ENCODE data around the gene ABCC2.

DNA sequence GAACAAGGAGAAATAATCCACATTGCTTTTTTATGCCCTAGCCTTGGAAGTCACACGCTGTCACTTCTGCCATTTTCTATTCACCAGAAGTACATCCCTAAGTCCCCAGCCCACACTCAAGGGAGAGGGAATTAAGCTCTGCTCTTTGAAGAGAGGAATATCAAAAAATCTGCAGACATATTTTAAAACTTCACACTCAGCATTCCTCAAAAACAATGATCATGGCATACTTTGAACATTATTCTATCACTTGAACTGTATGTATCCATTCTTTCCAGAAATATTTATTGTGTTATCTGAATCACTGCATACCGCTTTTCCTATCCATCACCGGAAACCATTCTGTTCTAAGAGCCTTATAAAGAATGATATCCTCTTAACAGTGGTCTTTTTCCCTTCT lies 9.4 kb downstream of the ABCC2 start:
- TF ChIP-seq, protein P1, sequence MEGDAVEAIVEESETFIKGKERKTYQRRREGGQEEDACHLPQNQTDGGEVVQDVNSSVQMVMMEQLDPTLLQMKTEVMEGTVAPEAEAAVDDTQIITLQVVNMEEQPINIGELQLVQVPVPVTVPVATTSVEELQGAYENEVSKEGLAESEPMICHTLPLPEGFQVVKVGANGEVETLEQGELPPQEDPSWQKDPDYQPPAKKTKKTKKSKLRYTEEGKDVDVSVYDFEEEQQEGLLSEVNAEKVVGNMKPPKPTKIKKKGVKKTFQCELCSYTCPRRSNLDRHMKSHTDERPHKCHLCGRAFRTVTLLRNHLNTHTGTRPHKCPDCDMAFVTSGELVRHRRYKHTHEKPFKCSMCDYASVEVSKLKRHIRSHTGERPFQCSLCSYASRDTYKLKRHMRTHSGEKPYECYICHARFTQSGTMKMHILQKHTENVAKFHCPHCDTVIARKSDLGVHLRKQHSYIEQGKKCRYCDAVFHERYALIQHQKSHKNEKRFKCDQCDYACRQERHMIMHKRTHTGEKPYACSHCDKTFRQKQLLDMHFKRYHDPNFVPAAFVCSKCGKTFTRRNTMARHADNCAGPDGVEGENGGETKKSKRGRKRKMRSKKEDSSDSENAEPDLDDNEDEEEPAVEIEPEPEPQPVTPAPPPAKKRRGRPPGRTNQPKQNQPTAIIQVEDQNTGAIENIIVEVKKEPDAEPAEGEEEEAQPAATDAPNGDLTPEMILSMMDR (IDR thresholded peaks at IDR 0.05; ENCODE audit: borderline replicate concordance, extremely low read depth, low read length, poor library complexity, severe bottlenecking): no peak
- TF ChIP-seq EZH2 (IDR thresholded peaks at IDR 0.05; ENCODE audit: borderline replicate concordance, low read depth, low read length, severe bottlenecking): no peak
